HG03045 (cell line): ENCODE measurements around the gene HTR7.
"Not testable (repeated sequence)": the region's sequence is repeated elsewhere in the genome, so short reads cannot be mapped to it uniquely, and the experiment has no call there.

Experiments used
- ATAC-seq: cut with Tn5 transposase; IDR thresholded peaks from one replicate; pipeline ENCODE4 v1.9.1; 2021; ENCODE audit warnings: mild to moderate bottlenecking, moderate library complexity; ENCODE audit not compliant: unreplicated experiment

Gene HTR7

GRCh38 chr10:90858461-90858968 lies 676 bp upstream of the HTR7 start:
- no peak for ATAC-seq

GRCh38 chr10:90856964-90857634 lies 740 bp downstream of the HTR7 start:
- peak; percentile 9 for ATAC-seq

GRCh38 chr10:90856261-90856660 lies 1.6 kb downstream of the HTR7 start:
- no peak for ATAC-seq

GRCh38 chr10:90855126-90855525 lies 2.7 kb downstream of the HTR7 start:
- no peak for ATAC-seq

GRCh38 chr10:90849956-90850749 lies 7.7 kb downstream of the HTR7 start:
- ATAC-seq, result no peak

GRCh38 chr10:90847436-90847835 lies 10.4 kb downstream of the HTR7 start:
- ATAC-seq, result no peak

GRCh38 chr10:90846746-90847145 lies 11.1 kb downstream of the HTR7 start:
- no peak for ATAC-seq

GRCh38 chr10:90845726-90846125 lies 12.1 kb downstream of the HTR7 start:
- ATAC-seq, result no peak

GRCh38 chr10:90842725-90843124 lies 15.1 kb downstream of the HTR7 start:
- no peak for ATAC-seq

- no peak for ATAC-seq
These were observed 20.4 kb downstream of the HTR7 start for GRCh38 chr10:90837486-90837885.

GRCh38 chr10:90834326-90834725 lies 23.5 kb downstream of the HTR7 start:
- no peak for ATAC-seq

GRCh38 chr10:90832111-90832510 lies 25.7 kb downstream of the HTR7 start:
- ATAC-seq, result no peak

GRCh38 chr10:90822508-90822907 lies 35.3 kb downstream of the HTR7 start:
- ATAC-seq, result no peak

GRCh38 chr10:90821864-90822263 lies 36.0 kb downstream of the HTR7 start:
- not testable (repeated sequence) for ATAC-seq

- ATAC-seq, result no peak
These were observed 37.9 kb downstream of the HTR7 start for GRCh38 chr10:90819911-90820310.

GRCh38 chr10:90818736-90819135 lies 39.1 kb downstream of the HTR7 start:
- ATAC-seq, result no peak

- no peak for ATAC-seq
These were observed 40.5 kb downstream of the HTR7 start for GRCh38 chr10:90817128-90817889.

- no peak for ATAC-seq
These were observed 41.4 kb downstream of the HTR7 start for GRCh38 chr10:90816466-90816865.

- no peak for ATAC-seq
These were observed 44.1 kb downstream of the HTR7 start for GRCh38 chr10:90813594-90814365.

- ATAC-seq, result not testable (repeated sequence)
These were observed 50.7 kb downstream of the HTR7 start for GRCh38 chr10:90807106-90807505.

- ATAC-seq, result no peak
These were observed 51.2 kb downstream of the HTR7 start for GRCh38 chr10:90806677-90807076.
